H1 (cell line): Measurements from ENCODE around the gene GALK1. TPM values are rescaled to one million over a fixed set of nuclear protein-coding genes. Genes with fewer than 3 reads are reported as not detected.

Experiments used
- CTCF ChIA-PET: fragments of 300-600 bp; sonication (Branson Sonifier 250); formaldehyde crosslinking; loops from one replicate; lab custom pipeline; 2021; ENCODE audit not compliant: partially characterized antibody; lab: Charles Lee
- POLR2A ChIA-PET: fragments of 300-600 bp; sonication (Branson Sonifier 250); formaldehyde crosslinking; loops from one replicate; lab custom pipeline; 2021; ENCODE audit warnings: inconsistent platforms; ENCODE audit not compliant: partially characterized antibody; lab: Charles Lee
- DNase-seq, 2 experiments: peaks; one replicate each; pipeline versions ENCODE4 v3.0.0 to v3.0.0-alpha.2; 2010 to 2022; ENCODE audit warnings: low spot score in 2 of 2, low read depth in 1 of 2, mixed read lengths in 1 of 2
- FAIRE-seq: peaks from 2 replicates; lab custom pipeline; 2011; peaks lifted over from hg19 to GRCh38; lab: Jason Lieb, UNC
- H2AFZ ChIP-seq: 2 replicates; pipeline ENCODE4 v1.8.1; 2012; ENCODE audit warnings: low read length, inconsistent platforms
- H2AK5ac ChIP-seq: 2 replicates; pipeline ENCODE4 v1.6.1; 2013; ENCODE audit warnings: low read depth, low read length
- H2BK120ac ChIP-seq: replicated peaks from 2 replicates; pipeline ENCODE3; 2013; ENCODE audit warnings: low read depth, low read length, inconsistent platforms
- H2BK12ac ChIP-seq: 2 replicates; pipeline ENCODE4 v1.6.1; 2013; ENCODE audit warnings: low read depth, low read length
- H2BK15ac ChIP-seq: 2 replicates; pipeline ENCODE4 v1.6.1; 2013; ENCODE audit warnings: low read length
- H2BK20ac ChIP-seq: 2 replicates; pipeline ENCODE4 v1.6.1; 2013; ENCODE audit warnings: low read length
- H2BK5ac ChIP-seq: 2 replicates; pipeline ENCODE4 v1.6.1; 2013; ENCODE audit warnings: low read depth, low read length
- H3K14ac ChIP-seq: 2 replicates; pipeline ENCODE4 v1.6.1; 2013; ENCODE audit warnings: inconsistent platforms; ENCODE audit not compliant: insufficient read length
- H3K18ac ChIP-seq: 2 replicates; pipeline ENCODE4 v1.6.1; 2013; ENCODE audit warnings: low read length; ENCODE audit errors: extremely low read depth
- H3K23ac ChIP-seq: 2 replicates; pipeline ENCODE4 v1.6.1; 2013; ENCODE audit warnings: inconsistent platforms; ENCODE audit not compliant: insufficient read length
- H3K23me2 ChIP-seq: 2 replicates; pipeline ENCODE4 v1.6.1; 2013; ENCODE audit warnings: low read depth, low read length
- H3K27ac ChIP-seq: 2 replicates; pipeline ENCODE4 v1.6.1; 2011; ENCODE audit warnings: low read depth, low read length, inconsistent platforms
- H3K27me3 ChIP-seq, 4 experiments: replicated peaks in 1 of 4; 1 replicate in 1 of 4; 2 replicates in 3 of 4; pipeline versions ENCODE4 v1.6.1 to v1.8.1; 2011 to 2013; ENCODE audit warnings: low read length in 3 of 4, mild to moderate bottlenecking in 3 of 4, inconsistent platforms in 2 of 4, mixed read lengths in 2 of 4, moderate library complexity in 1 of 4; ENCODE audit not compliant: control insufficient read depth in 3 of 4, insufficient read depth in 3 of 4; ENCODE audit errors: extremely low read depth in 1 of 4
- H3K36me3 ChIP-seq, 4 experiments: 2 replicates each; pipeline versions ENCODE4 v1.6.1 to v1.8.1; 2011 to 2013; ENCODE audit warnings: mild to moderate bottlenecking in 4 of 4, low read length in 3 of 4, moderate library complexity in 2 of 4, control low read depth in 1 of 4, inconsistent platforms in 1 of 4; ENCODE audit not compliant: insufficient read depth in 4 of 4, control insufficient read depth in 2 of 4
- H3K4ac ChIP-seq: replicated peaks from 2 replicates; pipeline ENCODE3; 2013; ENCODE audit warnings: low read length, low read depth, mixed read lengths, inconsistent platforms; ENCODE audit not compliant: insufficient read length
- H3K4me1 ChIP-seq, 4 experiments: replicated peaks in 1 of 4; 1 replicate in 1 of 4; 2 replicates in 3 of 4; pipeline versions ENCODE4 v1.6.1 to v1.8.1; 2011 to 2013; ENCODE audit warnings: low read length in 3 of 4, inconsistent platforms in 2 of 4, mixed read lengths in 1 of 4; ENCODE audit not compliant: insufficient read depth in 4 of 4, control insufficient read depth in 3 of 4
- H3K4me2 ChIP-seq, 2 experiments: 2 replicates each; pipeline versions ENCODE4 v1.6.1 to v1.8.1; 2011 to 2013; ENCODE audit warnings: low read depth in 2 of 2, low read length in 2 of 2, control low read depth in 1 of 2, inconsistent platforms in 1 of 2, mild to moderate bottlenecking in 1 of 2; ENCODE audit not compliant: insufficient read depth in 1 of 2
- H3K4me3 ChIP-seq, 4 experiments: fragments of 200-600, 300-600 bp in 1 of 4; sonication (generic), shearing (Covaris generic), sonication (Bioruptor Twin) in 1 of 4; 2 replicates each; pipeline versions ENCODE4 v1.5.1 to v1.8.1; 2011 to 2016; ENCODE audit warnings: low read length in 4 of 4, low read depth in 3 of 4, control low read depth in 2 of 4, inconsistent platforms in 2 of 4, mild to moderate bottlenecking in 2 of 4, mixed read lengths in 1 of 4, moderate library complexity in 1 of 4; ENCODE audit not compliant: insufficient read depth in 2 of 4; ENCODE audit errors: extremely low read depth in 1 of 4
- H3K56ac ChIP-seq: replicated peaks from 2 replicates; pipeline ENCODE3; 2013; ENCODE audit warnings: low read depth, mild to moderate bottlenecking, mixed read lengths, low read length, inconsistent platforms; ENCODE audit not compliant: insufficient read length
- H3K79me1 ChIP-seq: 2 replicates; pipeline ENCODE4 v1.6.1; 2013; ENCODE audit warnings: low read depth, low read length, control low read depth
- H3K79me2 ChIP-seq, 2 experiments: 2 replicates each; pipeline versions ENCODE4 v1.6.1 to v1.8.1; 2012 to 2013; ENCODE audit warnings: low read length in 2 of 2, mild to moderate bottlenecking in 2 of 2, inconsistent platforms in 1 of 2; ENCODE audit not compliant: insufficient read depth in 2 of 2, control insufficient read depth in 1 of 2
- H3K9ac ChIP-seq, 4 experiments: replicated peaks in 1 of 4; 1 replicate in 1 of 4; 2 replicates in 3 of 4; pipeline versions ENCODE4 v1.6.1 to v1.8.1; 2011 to 2013; ENCODE audit warnings: low read depth in 3 of 4, low read length in 3 of 4, control low read depth in 2 of 4, mild to moderate bottlenecking in 2 of 4, moderate library complexity in 2 of 4, inconsistent platforms in 1 of 4; ENCODE audit errors: extremely low read depth in 1 of 4
- H3K9me3 ChIP-seq, 2 experiments: 2 replicates each; pipeline versions ENCODE4 v1.6.1 to v1.8.1; 2012 to 2013; ENCODE audit warnings: mild to moderate bottlenecking in 2 of 2, moderate library complexity in 2 of 2, control low read depth in 1 of 2, inconsistent platforms in 1 of 2, low read depth in 1 of 2, low read length in 1 of 2, mixed read lengths in 1 of 2; ENCODE audit not compliant: insufficient read depth in 2 of 2
- H4K20me1 ChIP-seq, 2 experiments: replicated peaks in 1 of 2; 2 replicates each; pipeline versions ENCODE3 to v1.8.1; 2011 to 2013; ENCODE audit warnings: inconsistent platforms in 2 of 2, low read length in 2 of 2, mild to moderate bottlenecking in 1 of 2; ENCODE audit not compliant: insufficient read depth in 2 of 2, control insufficient read depth in 1 of 2
- H4K5ac ChIP-seq: 2 replicates; pipeline ENCODE4 v1.6.1; 2013; ENCODE audit warnings: low read length, low read depth, mixed read lengths, inconsistent platforms; ENCODE audit not compliant: insufficient read length
- H4K8ac ChIP-seq: 2 replicates; pipeline ENCODE4 v1.8.0; 2013; ENCODE audit warnings: mild to moderate bottlenecking, moderate library complexity, low read length, inconsistent platforms; ENCODE audit not compliant: insufficient read depth; ENCODE audit errors: extremely low read depth
- H4K91ac ChIP-seq: replicated peaks from 2 replicates; pipeline ENCODE3; 2013; ENCODE audit warnings: low read length, mixed read lengths, inconsistent platforms; ENCODE audit not compliant: insufficient read length
- CBX5 ChIP-seq: fragments of 300-800, 300-1000 bp; sonication (generic); IDR thresholded peaks from 2 replicates; pipeline ENCODE4 v1.7.1; 2016; ENCODE audit warnings: antibody characterized with exemption, low read length, low read depth
- CBX8 ChIP-seq: fragments of 300-800, 300-1000 bp; sonication (generic); IDR thresholded peaks from 2 replicates; pipeline ENCODE4 v1.7.1; 2016; ENCODE audit warnings: low read depth, low read length, borderline replicate concordance
- CHD2 ChIP-seq: IDR thresholded peaks from 2 replicates; pipeline ENCODE4 v1.6.1; 2012; ENCODE audit warnings: low read length, improper control_type of control experiment
- CREB1 ChIP-seq: IDR thresholded peaks from 2 replicates; pipeline ENCODE4 v1.6.1; 2012; ENCODE audit warnings: inconsistent platforms
- EGR1 ChIP-seq: IDR thresholded peaks from 2 replicates; pipeline ENCODE4 v1.6.1; 2011; ENCODE audit warnings: low read depth, low read length, borderline replicate concordance
- GABPA ChIP-seq: IDR thresholded peaks from 2 replicates; pipeline ENCODE4 v1.6.1; 2011; ENCODE audit warnings: mild to moderate bottlenecking, low read length, moderate library complexity, borderline replicate concordance; ENCODE audit not compliant: insufficient read depth
- KDM5A ChIP-seq: fragments of 200-600 bp; IDR thresholded peaks from 2 replicates; pipeline ENCODE4 v1.7.1; 2012; ENCODE audit warnings: mild to moderate bottlenecking, low read length, inconsistent platforms, mixed read lengths
- MAFK ChIP-seq: IDR thresholded peaks from 2 replicates; pipeline ENCODE4 v1.6.1; 2012; ENCODE audit warnings: low read depth, mild to moderate bottlenecking, improper control_type of control experiment, low read length
- POLR2A ChIP-seq, 2 experiments: IDR thresholded peaks; 1 replicate in 1 of 2; 2 replicates in 1 of 2; pipeline ENCODE4 v1.6.1; 2011; ENCODE audit warnings: low read depth in 2 of 2, low read length in 2 of 2, mild to moderate bottlenecking in 2 of 2; ENCODE audit errors: control extremely low read depth in 1 of 2
- RNF2 ChIP-seq: fragments of 200-900, 300-1000 bp; sonication (generic); IDR thresholded peaks from 2 replicates; pipeline ENCODE4 v1.7.1; 2016; ENCODE audit warnings: borderline replicate concordance, low read depth, mild to moderate bottlenecking, antibody characterized with exemption, low read length; ENCODE audit not compliant: poor library complexity, severe bottlenecking; ENCODE audit errors: missing control alignments
- SIRT6 ChIP-seq: IDR thresholded peaks from one replicate; pipeline ENCODE4 v1.7.1; 2012; ENCODE audit warnings: low read length, inconsistent platforms
- SUZ12 ChIP-seq: fragments of 200-600 bp; sonication (generic); IDR thresholded peaks from 2 replicates; pipeline ENCODE4 v1.6.1; 2012; ENCODE audit warnings: mild to moderate bottlenecking, inconsistent platforms, low read length, moderate library complexity, mixed read lengths
- TCF12 ChIP-seq: IDR thresholded peaks from 2 replicates; pipeline ENCODE4 v1.6.1; 2011; ENCODE audit warnings: low read depth, mild to moderate bottlenecking, low read length
- YY1 ChIP-seq: IDR thresholded peaks from 2 replicates; pipeline ENCODE4 v1.6.1; 2011; ENCODE audit warnings: low read depth, mild to moderate bottlenecking, low read length
- ZNF274 ChIP-seq: IDR thresholded peaks from 2 replicates; pipeline ENCODE4 v1.7.0; 2012; ENCODE audit warnings: low read length, borderline replicate concordance; ENCODE audit errors: extremely low read depth
- WGBS, 2 experiments: shearing (Covaris generic) in 1 of 2; methylation state at CpG; one replicate each; pipeline versions ENCODE4 v1.1.6 to v1.1.7; 2013 to 2015; ENCODE audit warnings: low lambda C conversion rate in 2 of 2, mixed read lengths in 2 of 2, inconsistent platforms in 1 of 2, low coverage in 1 of 2, missing lambda C conversion rate in 1 of 2; ENCODE audit not compliant: insufficient replicate concordance in 2 of 2, insufficient coverage in 1 of 2, insufficient read length in 1 of 2; ENCODE audit errors: extremely low coverage in 1 of 2, missing lambda C conversion rate in 1 of 2; 5-methylcytosine and 5-hydroxymethylcytosine counted together
- polyA plus RNA-seq, 7 experiments: library from polyadenylated mRNA; depleted of rRNA in 3 of 7; stranded (reverse) in 5 of 7; unstranded in 2 of 7; fragments of >200 nt in 5 of 7; fragments of 200-250 nt in 2 of 7; gene quantifications; 1 replicate in 5 of 7; 2 replicates in 1 of 7; 4 replicates in 1 of 7; pipeline versions ENCODE4 v1.2.1 to v1.2.3, GENCODE V29; 2011 to 2013; ENCODE audit warnings: missing spikeins in 2 of 7, mixed read lengths in 2 of 7
- total RNA-seq: library from RNA; stranded (reverse); fragmentation: NEBNext Ultra II Directional; extraction: Animal tissue kit (Norgen Biotek cat#: 25700); gene quantifications from 2 replicates; pipeline ENCODE4 v1.2.1, GENCODE V29; 2021

Gene GALK1
- total and polyA plus RNA-seq, 2 of the 8 experiments (the other 6 are each of a cell fraction or from before 2014, with no cell fraction given) = 34.1 to 47.9 TPM

- no peak overlapping the region for H4K91ac ChIP-seq
- H3K56ac ChIP-seq = no peak overlapping the region
- no peak overlapping the region for H2AK5ac ChIP-seq
- CTCF ChIA-PET = interaction anchor here (1.0 to 2.9 kb wide), 7 partner anchors 8 to 31 kb away, joined by 3 to 12 read pairs (median 3); no protein-coding TSS in a partner anchor
- peaks cover 0 to 18% of the 10 kb centered on the region in 2 experiments for H4K20me1 ChIP-seq
- no peak overlapping the region; the same call in 1 of the 2 replicates for H2BK5ac ChIP-seq
- no peak overlapping the region for H2AFZ ChIP-seq
- H2BK15ac ChIP-seq = no peak overlapping the region
- no peak for TF ChIP-seq CHD2
- no peak for TF ChIP-seq CREB1
- TF ChIP-seq POLR2A (IDR thresholded peaks at IDR 0.05; ENCODE audit: control extremely low read depth in 1 of 2, low read depth in 2 of 2, low read length in 2 of 2) = no peak
- TF ChIP-seq YY1 = no peak
- TF ChIP-seq SUZ12 = no peak
- TF ChIP-seq CBX8 = no peak
- no peak for TF ChIP-seq EGR1
- no peak for TF ChIP-seq ZNF274
- no peak for TF ChIP-seq GABPA
- no peak for TF ChIP-seq RNF2
- no peak for TF ChIP-seq SIRT6
- no peak for TF ChIP-seq TCF12
- no peak for TF ChIP-seq MAFK
- TF ChIP-seq KDM5A = no peak
- TF ChIP-seq CBX5 = no peak
- TF ChIP-seq, all 59 proteins: peak for 0
- H3K79me2 ChIP-seq = peaks cover 0 to 35% of the 10 kb centered on the region in 2 experiments; a peak in 2 of 4 replicates
- POLR2A ChIA-PET = interaction anchor here (0.6 to 5.1 kb wide), 8 partner anchors 14 to 704 kb away, joined by 3 to 34 read pairs (median 4); partner anchors contain the start of gene UNK
- no peaks in the 10 kb centered on the region for H3K9me3 ChIP-seq
- H3K23me2 ChIP-seq = no peaks in the 10 kb centered on the region
- H2BK12ac ChIP-seq = no peak overlapping the region
- no peak overlapping the region for H3K4me3 ChIP-seq
- no peaks in the 10 kb centered on the region for H3K27me3 ChIP-seq
- DNase-seq (no peak), FAIRE-seq (no peak)
- H2BK120ac ChIP-seq = no peak overlapping the region
- H2BK20ac ChIP-seq = no peak overlapping the region
- H3K18ac ChIP-seq = no peak overlapping the region
- H3K4me2 ChIP-seq = no peak overlapping the region
- H3K27ac ChIP-seq = no peak overlapping the region
- no peak overlapping the region for H3K4ac ChIP-seq
- 92% methylated on average over 4 of the region's 4 CpGs; no CpG with 5 or more reads in 1 of the 2 experiments for WGBS, 2 experiments
- H3K9ac ChIP-seq = no peak overlapping the region
- H3K23ac ChIP-seq = no peak overlapping the region
- no peaks in the 10 kb centered on the region for H3K4me1 ChIP-seq
- H4K5ac ChIP-seq = no peak overlapping the region
- H3K14ac ChIP-seq = no peak overlapping the region
- peaks cover 2 to 19% (median 10%) of the 10 kb centered on the region in 4 experiments; a peak in 6 of 8 replicates for H3K36me3 ChIP-seq
- H3K79me1 ChIP-seq = peaks cover 12% of the 10 kb centered on the region
- no peak overlapping the region for H4K8ac ChIP-seq
Observed at GRCh38 chr17:75799402-75799801, 34.4 kb upstream of the GALK1 start.
